SU-DHL-6 (cell line): ENCODE data around the gene TSPAN4.

ENCODE experiments used
- CTCF ChIP-seq: fragments of 200-600 bp; sonication (generic); IDR thresholded peaks from one replicate; pipeline ENCODE4 v1.5.1; 2017; ENCODE audit warnings: antibody characterized with exemption, mild to moderate bottlenecking, low read length, moderate library complexity; ENCODE audit not compliant: insufficient read depth, poor library complexity, severe bottlenecking
- EZH2phosphoT487 ChIP-seq: fragments of 200-600 bp; sonication (generic), shearing (Covaris generic); conservative IDR thresholded peaks from 2 replicates; pipeline ENCODE4 v1.6.1; 2018; ENCODE audit warnings: mild to moderate bottlenecking, antibody characterized with exemption, low read length, moderate library complexity, mixed read lengths

- no peak for TF ChIP-seq CTCF
- no peak for TF ChIP-seq EZH2phosphoT487
Observed at GRCh38 chr11:821512-822371, 20.9 kb upstream of the TSPAN4 start.
